OCI-LY1 (cell line): ENCODE results near the gene TP53BP2.

Experiments
- H2AFZ ChIP-seq: fragments of 200-600 bp; sonication (generic), shearing (Covaris generic); 2 replicates; pipeline ENCODE4 v1.6.0; 2014; ENCODE audit warnings: antibody characterized with exemption, mild to moderate bottlenecking, low read length
- H3F3A ChIP-seq: fragments of 200-600 bp; sonication (generic), shearing (Covaris generic); 2 replicates; pipeline ENCODE4 v1.6.0; 2014; ENCODE audit warnings: mild to moderate bottlenecking, antibody characterized with exemption, low read length, moderate library complexity; ENCODE audit not compliant: insufficient read depth
- H3K27ac ChIP-seq: fragments of 200-600 bp; sonication (generic); 2 replicates; pipeline ENCODE4 v1.5.1; 2014; ENCODE audit warnings: low read length, mixed run types, mild to moderate bottlenecking, low read depth; ENCODE audit not compliant: poor library complexity, severe bottlenecking
- H3K27me3 ChIP-seq: fragments of 200-600 bp; sonication (generic); 2 replicates; pipeline ENCODE4 v1.6.0; 2014; ENCODE audit warnings: antibody characterized with exemption, mild to moderate bottlenecking, low read length, moderate library complexity; ENCODE audit not compliant: insufficient read depth
- H3K36me3 ChIP-seq: fragments of 200-600 bp; sonication (generic); 2 replicates; pipeline ENCODE4 v1.6.1; 2014; ENCODE audit warnings: mild to moderate bottlenecking, antibody characterized with exemption, low read length, moderate library complexity, mixed read lengths; ENCODE audit not compliant: insufficient read depth
- H3K4me1 ChIP-seq: fragments of 200-600 bp; sonication (generic); 2 replicates; pipeline ENCODE4 v1.5.1; 2014; ENCODE audit warnings: mild to moderate bottlenecking, low read length, moderate library complexity; ENCODE audit not compliant: insufficient read depth, severe bottlenecking
- H3K4me2 ChIP-seq: fragments of 200-600 bp; sonication (generic), shearing (Covaris generic); 2 replicates; pipeline ENCODE4 v1.6.1; 2014; ENCODE audit warnings: low read length
- H3K4me3 ChIP-seq: fragments of 200-600 bp; sonication (generic); 2 replicates; pipeline ENCODE4 v1.5.1; 2014; ENCODE audit warnings: low read length, low read depth, mild to moderate bottlenecking, mixed read lengths; ENCODE audit not compliant: poor library complexity, severe bottlenecking
- H3K79me2 ChIP-seq: fragments of 200-600 bp; shearing (Covaris generic); 2 replicates; pipeline ENCODE4 v1.6.1; 2016; ENCODE audit warnings: mixed run types, low read length, mixed read lengths; ENCODE audit not compliant: insufficient read depth
- H3K9ac ChIP-seq: fragments of 200-600 bp; sonication (generic), shearing (Covaris generic); 2 replicates; pipeline ENCODE4 v1.6.1; 2014; ENCODE audit warnings: mild to moderate bottlenecking, low read length, mixed read lengths
- H3K9me2 ChIP-seq: fragments of 200-600 bp; sonication (generic), shearing (Covaris generic); 2 replicates; pipeline ENCODE4 v1.6.1; 2014; ENCODE audit warnings: low read depth, mild to moderate bottlenecking, low read length, mixed read lengths
- H3K9me3 ChIP-seq: fragments of 200-600 bp; shearing (Covaris generic); 2 replicates; pipeline ENCODE4 v1.6.1; 2014; ENCODE audit warnings: low read length, mixed read lengths
- H4K20me1 ChIP-seq: fragments of 200-600 bp; sonication (generic), shearing (Covaris generic); 2 replicates; pipeline ENCODE4 v1.6.0; 2016; ENCODE audit warnings: mild to moderate bottlenecking, low read length; ENCODE audit not compliant: insufficient read depth
- EZH2 ChIP-seq: fragments of 200-600 bp; sonication (generic), shearing (Covaris generic); IDR thresholded peaks from 2 replicates; pipeline ENCODE4 v1.8.0; 2017; ENCODE audit warnings: borderline replicate concordance, mixed run types, mild to moderate bottlenecking, antibody characterized with exemption, low read length, moderate library complexity, mixed read lengths
- TF ChIP-seq, protein P1 (sequence below): fragments of 200-600 bp; sonication (generic), shearing (Covaris generic); IDR thresholded peaks from 2 replicates; pipeline ENCODE4 v1.5.1; 2017; ENCODE audit warnings: mild to moderate bottlenecking, antibody characterized with exemption, low read length, moderate library complexity, mixed read lengths

Gene TP53BP2

DNA sequence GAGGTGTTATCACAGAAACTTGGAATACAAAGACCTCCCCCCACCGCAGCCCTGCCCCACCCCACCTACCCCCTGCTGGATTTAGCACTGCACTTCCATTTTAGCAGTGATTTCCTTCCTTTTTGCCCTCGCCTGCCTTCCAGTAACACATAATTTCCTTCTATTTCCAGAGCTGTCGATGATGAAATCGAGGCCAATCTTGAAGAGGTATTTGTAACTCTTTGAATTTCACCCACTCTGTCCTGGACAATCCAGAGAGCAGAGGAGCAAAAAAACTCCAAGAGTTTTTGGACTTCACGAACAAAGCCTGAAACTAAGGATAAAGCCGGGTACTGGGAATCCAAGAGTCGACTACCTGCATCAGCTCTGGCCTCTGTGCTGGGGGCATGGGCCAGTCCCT, 84.3 kb downstream of the TP53BP2 start:
- H3K4me3 ChIP-seq, result no peak overlapping the region
- no peaks in the 10 kb centered on the region for H3K27me3 ChIP-seq
- no peak overlapping the region for H2AFZ ChIP-seq
- H3K27ac ChIP-seq, result no peak overlapping the region
- H3K4me2 ChIP-seq, result no peak overlapping the region
- no peaks in the 10 kb centered on the region for H3F3A ChIP-seq
- H3K36me3 ChIP-seq, result no peaks in the 10 kb centered on the region
- no peaks in the 10 kb centered on the region for H3K4me1 ChIP-seq
- no peaks in the 10 kb centered on the region for H3K9me3 ChIP-seq
- no peak overlapping the region for H3K9ac ChIP-seq
- no peaks in the 10 kb centered on the region for H3K9me2 ChIP-seq
- no peaks in the 10 kb centered on the region for H3K79me2 ChIP-seq
- H4K20me1 ChIP-seq, result no peaks in the 10 kb centered on the region
- TF ChIP-seq, protein P1, sequence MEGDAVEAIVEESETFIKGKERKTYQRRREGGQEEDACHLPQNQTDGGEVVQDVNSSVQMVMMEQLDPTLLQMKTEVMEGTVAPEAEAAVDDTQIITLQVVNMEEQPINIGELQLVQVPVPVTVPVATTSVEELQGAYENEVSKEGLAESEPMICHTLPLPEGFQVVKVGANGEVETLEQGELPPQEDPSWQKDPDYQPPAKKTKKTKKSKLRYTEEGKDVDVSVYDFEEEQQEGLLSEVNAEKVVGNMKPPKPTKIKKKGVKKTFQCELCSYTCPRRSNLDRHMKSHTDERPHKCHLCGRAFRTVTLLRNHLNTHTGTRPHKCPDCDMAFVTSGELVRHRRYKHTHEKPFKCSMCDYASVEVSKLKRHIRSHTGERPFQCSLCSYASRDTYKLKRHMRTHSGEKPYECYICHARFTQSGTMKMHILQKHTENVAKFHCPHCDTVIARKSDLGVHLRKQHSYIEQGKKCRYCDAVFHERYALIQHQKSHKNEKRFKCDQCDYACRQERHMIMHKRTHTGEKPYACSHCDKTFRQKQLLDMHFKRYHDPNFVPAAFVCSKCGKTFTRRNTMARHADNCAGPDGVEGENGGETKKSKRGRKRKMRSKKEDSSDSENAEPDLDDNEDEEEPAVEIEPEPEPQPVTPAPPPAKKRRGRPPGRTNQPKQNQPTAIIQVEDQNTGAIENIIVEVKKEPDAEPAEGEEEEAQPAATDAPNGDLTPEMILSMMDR, result no peak
- no peak for TF ChIP-seq EZH2

DNA sequence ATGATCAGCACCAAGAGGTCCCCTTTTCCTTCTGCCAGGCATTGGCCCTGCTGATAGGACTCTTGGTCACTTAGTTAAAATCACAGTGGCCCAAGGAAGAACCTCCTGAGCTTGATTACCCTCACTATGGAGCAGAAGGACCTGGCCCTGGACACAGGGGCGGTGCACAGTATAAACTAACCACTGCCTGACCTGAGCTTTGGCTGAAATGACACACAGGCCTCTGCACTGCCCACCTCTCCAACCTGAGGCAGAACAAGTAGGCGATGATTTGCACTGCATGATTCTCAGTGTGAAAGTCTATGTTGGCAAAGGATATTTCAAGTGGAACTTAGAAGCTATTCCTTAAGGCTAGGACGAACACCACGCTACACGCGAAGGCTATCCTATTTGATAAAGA, 84.9 kb downstream of the TP53BP2 start:
- Histone ChIP-seq H3K9ac (no peak overlapping the region), H3K4me3 (no peak overlapping the region), H3K27ac (no peak overlapping the region), H3K27me3 (no peaks in the 10 kb centered on the region), H3K9me2 (no peaks in the 10 kb centered on the region), H4K20me1 (no peaks in the 10 kb centered on the region), H3K36me3 (no peaks in the 10 kb centered on the region), H3K79me2 (no peaks in the 10 kb centered on the region), H3F3A (no peaks in the 10 kb centered on the region), H3K4me2 (no peak overlapping the region), H2AFZ (no peak overlapping the region), H3K9me3 (no peaks in the 10 kb centered on the region), H3K4me1 (no peaks in the 10 kb centered on the region)
- no peak for TF ChIP-seq EZH2
- TF ChIP-seq, protein P1, result no peak

GRCh38 chr1:223759273-223759672, 86.5 kb downstream of the TP53BP2 start:
- TF ChIP-seq EZH2, result no peak
- TF ChIP-seq, protein P1, result no peak
- no peak overlapping the region for H2AFZ ChIP-seq
- H4K20me1 ChIP-seq, result no peaks in the 10 kb centered on the region
- H3K4me1 ChIP-seq, result no peaks in the 10 kb centered on the region
- H3K27ac ChIP-seq, result no peak overlapping the region
- no peaks in the 10 kb centered on the region for H3F3A ChIP-seq
- no peaks in the 10 kb centered on the region for H3K9me2 ChIP-seq
- no peak overlapping the region for H3K9ac ChIP-seq
- 0 out of 2 replicates have a peak, but pooled peaks cover 4% of the 10 kb centered on the region for H3K27me3 ChIP-seq
- H3K79me2 ChIP-seq, result no peaks in the 10 kb centered on the region
- H3K36me3 ChIP-seq, result no peaks in the 10 kb centered on the region
- no peak overlapping the region for H3K4me3 ChIP-seq
- H3K9me3 ChIP-seq, result no peaks in the 10 kb centered on the region
- no peak overlapping the region for H3K4me2 ChIP-seq
